ENCODE results near the gene GSDME.

The GSDME gene

DNA sequence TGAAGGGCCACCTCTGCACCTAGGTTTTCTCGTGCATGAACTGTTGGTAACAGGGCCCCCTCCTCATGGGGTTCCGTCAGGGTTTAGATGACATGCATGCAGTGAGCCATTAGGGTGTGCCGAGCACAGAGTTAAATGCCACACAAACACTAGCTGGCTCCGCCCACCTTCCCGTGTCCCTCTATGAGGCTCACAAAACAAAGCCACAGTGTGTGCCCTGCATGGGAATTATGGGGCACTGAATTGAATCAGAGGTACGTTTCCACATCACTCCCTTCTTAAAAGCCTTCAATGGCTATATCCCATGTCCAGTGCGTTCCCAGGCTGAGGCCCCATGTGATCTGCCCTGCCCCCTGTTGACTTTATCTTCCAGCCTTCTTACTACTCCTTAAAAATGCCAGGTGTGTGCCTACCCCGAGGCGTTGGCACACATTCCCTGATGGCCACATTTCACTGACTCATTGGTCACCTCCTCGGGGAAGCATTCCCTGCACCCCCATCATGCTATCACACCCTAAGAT, 35.7 kb downstream of the GSDME start:
- DNase-seq = no peak

DNA sequence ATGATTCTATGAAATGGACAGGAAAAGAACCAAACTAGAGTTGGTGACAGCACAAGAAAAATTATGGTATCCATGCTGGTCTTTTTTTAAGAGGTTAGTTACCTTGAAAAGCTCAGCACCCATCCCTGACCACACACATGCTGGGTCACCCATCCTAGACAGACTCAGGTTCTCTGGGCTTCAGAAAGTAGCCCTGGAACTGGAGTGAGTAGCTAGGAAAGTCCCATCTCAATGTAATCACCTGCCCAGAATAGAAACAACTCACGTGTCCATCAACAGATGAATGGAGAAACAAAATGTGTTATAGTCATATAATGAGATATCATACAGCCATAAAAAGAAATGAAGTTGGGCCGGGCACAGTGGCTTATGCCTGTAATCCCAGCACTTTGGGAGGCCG, 37.0 kb downstream of the GSDME start:
- DNase-seq = no peak

DNA sequence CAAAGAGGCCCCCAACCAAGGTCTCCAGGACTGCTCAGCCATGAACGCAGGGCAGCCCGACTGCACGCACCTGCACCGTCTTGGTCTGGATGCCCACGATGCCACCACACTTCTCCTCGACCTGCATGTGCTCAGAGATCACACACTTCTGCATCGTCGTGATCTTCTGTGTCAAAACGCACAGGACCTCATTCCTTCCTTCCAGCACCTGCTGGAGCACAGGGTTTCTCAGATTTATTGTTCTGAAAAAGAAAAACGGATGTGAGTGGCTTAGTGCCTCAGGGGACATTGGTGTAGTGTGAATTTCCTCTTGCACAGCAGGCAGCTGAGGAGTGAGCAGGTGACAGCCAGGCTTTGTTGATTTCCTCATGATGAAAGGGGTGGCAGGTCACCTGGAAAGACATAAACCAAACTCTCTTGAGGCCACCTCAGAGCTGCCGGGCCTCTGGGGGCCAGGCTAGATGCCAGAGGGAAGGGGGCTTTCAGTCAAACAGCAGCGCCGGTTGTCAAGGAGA, 38.2 kb downstream of the GSDME start:
- DNase-seq = no peak

DNA sequence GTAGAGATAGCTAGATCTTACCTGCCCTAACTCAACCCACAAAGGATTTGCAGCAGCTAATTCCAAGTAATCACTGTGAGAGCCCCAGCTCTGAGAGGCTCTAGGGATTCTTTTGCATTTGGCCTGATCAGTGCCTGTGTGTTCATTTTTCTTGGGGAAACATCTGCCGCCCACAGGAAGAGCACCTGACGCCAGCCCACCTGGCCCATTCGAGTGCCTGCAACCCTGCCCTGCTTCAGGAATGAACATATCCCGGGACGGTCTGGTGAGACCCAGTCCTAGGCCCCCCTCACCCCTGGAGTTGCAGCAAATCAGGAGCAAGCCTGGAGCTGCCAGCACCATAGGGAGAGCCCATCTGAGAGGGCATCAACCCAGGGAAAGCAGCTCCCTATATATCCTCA, 38.8 kb downstream of the GSDME start:
- DNase-seq = no peak

DNA sequence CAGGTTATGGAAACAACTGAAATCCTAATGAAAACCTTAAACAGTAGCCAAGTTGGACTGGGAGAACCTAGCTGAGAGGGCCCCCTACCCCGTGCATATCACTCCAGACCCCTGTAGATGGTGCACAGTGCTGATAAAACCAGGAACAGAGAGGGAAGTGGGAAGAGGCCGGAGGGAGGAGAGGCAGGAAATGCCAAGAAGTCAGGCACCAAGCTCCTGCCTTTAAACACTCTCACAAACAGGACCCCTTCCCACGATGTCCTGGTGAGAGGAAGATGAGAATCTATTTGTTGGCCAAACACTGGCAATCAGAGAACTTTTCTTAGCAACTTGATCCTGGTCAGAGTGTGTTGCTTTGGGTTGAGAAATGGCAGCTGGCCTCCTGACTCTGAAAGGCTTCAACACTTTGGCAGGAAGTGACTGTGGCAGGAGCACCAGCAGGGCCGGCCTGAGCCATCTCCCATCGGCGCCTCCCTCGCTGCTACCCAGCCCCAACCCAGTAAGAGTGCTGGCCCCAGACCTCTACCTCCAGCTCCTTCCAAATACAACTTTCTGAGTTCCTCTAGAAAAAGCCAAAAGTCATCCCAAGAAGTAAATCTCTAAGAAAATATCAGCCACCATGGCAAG, 39.5 kb downstream of the GSDME start:
- no peak for DNase-seq

DNA sequence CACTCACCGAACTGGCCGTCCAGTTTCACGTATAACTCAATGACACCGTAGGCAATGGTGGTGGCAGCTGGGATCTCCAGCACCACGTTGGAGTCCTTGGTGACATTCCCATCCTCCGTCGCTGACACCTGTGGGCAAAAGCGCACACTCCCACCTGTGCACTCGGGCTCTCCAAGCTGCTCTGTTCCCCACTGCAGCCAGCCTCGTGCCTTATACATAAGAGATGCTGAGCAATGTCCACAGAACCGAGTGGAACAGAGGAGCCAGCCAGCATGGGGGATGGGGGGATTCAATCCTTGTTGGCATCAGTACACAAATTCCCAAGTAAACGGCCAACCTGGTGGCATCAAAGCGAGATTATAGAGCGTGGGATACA, 40.0 kb downstream of the GSDME start:
- no peak for DNase-seq

DNA sequence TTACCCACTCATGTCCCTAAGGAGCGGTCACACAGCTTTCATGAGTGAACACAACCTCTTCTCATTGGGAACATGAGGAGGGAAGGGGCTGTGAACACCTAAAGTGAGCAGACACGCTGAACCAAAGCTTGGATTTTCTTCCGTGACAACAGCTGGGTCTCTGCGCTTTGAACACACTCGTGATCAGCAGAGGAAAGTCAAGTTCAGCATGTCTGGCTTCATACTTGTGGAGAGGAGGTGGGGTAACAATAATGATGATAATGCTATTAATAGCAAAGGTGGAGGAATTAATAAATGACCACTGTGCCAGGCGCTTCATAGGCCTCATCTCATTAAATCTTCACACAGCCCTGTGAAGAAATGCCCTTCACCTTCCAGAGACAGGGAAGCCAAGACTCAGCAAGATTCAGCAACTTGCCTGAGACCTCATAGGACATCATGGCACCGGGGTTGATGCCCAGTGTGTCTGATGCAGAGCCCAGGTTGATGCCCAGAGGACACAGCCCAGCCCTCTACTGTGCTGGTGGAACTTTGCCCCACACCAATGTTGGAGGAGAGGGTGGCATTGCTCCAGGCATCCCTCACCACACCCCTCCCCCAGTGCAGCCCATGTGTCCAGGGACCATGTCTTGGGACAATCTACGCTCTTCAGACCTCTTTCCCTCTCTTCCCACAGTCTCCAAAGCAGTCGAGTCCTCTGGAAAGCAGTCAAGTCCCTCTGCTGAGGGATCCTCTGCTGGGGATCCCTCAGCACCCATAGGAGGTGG, 40.6 kb downstream of the GSDME start:
- no peak for DNase-seq

DNA sequence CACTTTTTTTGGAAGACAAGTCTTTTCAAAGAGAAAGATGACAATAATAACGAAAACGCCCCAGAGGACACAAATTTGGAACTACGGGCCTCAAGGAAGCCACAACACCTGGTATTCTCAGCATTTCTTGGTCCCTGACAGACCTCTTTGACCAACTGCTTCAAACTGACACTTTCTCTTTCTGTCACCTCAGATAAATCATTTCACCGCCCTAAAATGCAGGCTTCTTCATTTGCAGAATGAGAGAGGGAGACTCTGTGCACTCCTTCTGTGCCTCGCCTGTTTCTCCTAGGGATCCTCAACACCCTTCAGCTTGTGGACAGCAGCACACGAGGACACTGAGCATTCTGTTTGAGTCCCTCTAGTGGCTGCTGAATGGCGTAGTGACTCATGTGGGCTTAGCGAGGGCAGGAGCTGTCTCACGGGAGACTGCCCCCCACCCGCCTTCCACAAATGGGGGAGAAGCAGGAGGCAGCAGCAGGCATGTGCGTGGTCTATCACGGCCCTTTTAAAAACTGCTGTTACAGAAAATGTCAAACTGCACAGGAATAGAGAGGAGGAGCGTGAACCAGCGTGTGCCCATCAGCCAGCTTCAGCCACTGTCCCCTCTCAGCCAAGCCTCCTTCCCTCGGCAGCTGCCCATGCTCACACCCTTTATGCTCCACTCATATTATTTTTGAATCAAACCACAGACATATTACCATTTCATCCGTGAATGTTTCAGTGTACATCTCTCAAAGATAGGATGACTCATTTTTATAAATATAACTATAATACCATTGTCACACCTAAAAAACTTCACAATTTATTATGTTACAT, 41.4 kb downstream of the GSDME start:
- peak in 1 of 5 experiments; percentile 43 for DNase-seq

DNA sequence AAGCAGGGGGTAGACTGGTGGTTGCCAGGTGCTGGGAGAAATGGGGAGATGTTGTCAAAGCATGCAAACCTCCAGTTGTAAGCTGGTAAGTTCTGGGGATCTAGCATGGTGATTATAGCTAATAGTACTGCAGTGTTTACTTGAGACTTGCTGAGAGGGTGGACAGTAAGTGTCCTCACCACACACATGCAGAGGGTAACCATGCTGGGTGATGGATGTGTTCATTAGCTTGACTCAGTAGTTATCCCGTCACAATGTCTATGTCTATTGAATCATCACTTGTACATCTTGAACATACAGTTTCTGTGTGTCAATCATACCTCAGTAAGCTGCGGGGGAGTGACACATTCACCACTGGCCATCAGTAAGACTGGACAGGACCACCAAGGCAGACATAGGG, 42.1 kb downstream of the GSDME start:
- no peak for DNase-seq

DNA sequence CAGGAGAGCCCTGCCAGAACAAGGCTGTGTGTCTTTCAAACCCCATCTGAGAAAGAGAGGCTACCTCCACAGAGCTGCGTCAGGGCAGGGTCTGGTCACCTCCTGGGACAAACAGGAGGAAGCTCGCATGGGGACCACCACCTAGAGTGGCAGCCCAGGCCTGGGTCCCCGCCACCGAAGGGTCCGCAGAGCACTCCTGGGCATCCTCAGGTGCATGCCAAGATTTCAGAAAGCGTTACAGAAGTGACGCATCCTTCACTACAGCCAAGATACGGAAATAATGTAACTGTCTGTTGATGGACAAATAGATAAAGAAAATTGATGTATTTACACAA, 42.6 kb downstream of the GSDME start:
- no peak for DNase-seq

DNA sequence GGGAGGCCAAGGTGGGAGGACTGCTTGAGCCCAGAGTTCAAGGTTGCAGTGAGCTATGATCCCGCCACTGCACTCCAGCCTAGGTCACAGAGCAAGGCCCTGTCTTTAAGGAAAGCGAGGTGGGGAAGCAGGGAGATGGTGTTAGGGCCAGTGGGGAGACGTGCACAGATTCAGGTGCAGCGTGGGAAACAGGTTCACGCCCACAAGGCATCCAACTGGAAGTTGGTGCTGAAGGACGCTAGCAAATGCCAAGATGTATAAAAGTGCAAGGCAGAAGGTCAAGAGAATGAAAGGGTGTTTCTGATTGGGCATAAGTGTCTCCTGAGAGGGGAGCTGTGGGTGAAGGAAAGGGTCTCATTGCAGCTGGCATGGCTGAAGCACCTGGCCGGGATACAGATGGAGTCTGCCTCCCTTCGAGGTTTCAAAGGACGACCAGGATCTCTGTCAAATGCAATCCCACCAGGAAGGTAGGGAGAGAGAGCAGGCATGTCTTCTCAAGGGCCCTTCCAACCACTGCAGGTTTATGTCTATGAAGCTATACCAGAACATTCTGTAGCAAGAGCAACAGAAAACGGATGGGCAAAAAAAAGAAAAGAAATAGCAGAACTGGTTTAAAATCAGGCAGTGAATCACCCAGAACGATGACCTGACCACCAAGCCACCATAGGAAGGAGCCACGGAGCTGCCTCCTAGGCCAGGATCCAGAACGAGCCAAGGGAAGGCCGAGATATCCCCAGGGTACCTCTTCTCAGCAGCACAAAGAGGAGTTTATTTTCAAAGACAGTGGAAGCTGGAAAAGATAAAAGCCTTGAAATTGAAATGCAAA, 43.2 kb downstream of the GSDME start:
- DNase-seq = no peak

DNA sequence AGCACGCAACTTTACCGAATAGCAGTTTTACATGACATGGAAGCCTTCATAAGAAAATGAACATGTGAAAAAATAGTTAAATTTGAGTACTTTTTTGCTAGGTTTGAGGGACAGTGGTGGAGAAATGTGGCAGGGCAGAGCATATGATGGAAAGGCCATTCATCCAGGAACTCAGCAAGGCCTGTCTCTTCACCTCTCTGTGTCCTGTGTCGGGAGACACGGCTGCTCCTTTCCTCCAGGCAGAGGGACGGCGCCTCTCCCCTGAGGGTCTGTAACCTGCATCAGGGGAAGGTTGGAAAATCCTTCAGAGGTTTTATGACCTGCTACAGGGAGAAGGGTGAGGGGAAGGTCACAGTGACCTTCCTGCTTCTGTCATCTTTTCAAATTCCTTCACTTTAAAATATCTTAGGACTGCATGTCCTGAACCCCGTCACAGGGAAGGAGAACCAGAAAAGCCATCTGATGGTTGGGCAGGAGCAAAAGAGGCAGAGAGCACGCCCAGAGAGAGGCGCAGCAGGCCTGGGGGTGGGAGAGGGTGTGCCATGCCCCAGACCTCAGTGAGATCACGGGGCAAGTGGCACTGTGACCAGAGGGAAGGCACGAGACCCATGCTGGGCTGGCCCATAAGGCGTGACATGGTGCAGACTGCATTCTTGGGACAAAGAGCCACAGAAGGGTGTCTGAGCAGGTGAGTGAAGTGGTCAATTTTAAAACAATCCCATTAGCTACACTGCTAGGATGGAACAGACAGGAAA, 44.0 kb downstream of the GSDME start:
- DNase-seq = no peak

DNA sequence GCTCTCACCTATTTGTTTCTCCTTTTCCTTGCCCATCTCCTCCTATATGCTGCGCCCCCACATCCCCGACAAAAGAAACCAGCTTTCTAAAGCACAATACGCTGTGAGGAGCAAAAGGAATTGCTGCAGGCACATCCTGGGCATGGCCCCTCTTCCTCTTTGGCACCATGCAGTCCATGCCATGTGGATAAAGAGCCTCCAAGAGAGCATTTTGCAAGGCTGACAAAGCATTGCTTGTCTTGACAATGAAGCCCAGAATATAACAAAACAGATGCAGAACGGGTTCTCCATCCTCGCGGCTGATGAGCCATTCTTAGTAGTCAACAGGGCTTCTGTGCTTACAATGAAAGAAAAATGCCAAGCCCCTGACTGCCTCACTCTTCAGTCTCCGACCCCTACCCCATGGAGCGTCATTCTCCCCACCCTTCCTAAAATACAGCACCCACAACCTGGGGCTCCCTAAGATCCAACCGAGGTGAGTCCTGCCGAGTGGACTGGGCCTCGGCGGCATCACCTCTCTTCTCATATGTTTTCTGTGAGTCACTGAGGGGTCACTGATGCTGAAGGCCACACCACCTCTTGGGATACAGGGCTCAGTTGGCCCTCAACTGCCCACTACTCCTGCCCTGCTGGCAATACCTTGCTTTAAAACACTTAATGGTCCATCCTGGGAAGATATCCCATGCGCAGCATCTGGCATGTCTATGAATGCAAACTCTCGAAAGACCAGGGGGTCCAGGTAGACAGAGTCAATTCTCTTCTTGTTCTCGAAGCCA, 47.5 kb downstream of the GSDME start:
- no peak for DNase-seq

DNA sequence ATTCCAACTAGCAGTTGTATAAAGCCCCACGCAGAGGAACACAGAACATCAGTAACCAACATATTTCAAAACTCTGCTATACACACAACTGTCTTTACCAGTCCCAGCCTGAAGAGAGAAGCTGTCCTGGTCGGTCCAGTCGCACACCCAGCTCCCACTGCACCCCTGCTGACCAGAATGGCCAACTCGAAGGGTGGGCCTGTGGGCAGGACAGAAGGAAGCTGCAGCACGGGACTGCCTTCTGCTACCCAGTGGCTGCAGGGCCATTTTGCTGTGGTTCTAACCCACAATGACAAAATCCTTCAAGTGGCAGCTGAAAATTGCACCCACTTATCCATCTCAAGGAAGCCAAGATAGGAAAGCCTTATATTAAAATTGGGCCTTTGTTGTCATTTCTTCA, 48.2 kb downstream of the GSDME start:
- no peak for DNase-seq

DNA sequence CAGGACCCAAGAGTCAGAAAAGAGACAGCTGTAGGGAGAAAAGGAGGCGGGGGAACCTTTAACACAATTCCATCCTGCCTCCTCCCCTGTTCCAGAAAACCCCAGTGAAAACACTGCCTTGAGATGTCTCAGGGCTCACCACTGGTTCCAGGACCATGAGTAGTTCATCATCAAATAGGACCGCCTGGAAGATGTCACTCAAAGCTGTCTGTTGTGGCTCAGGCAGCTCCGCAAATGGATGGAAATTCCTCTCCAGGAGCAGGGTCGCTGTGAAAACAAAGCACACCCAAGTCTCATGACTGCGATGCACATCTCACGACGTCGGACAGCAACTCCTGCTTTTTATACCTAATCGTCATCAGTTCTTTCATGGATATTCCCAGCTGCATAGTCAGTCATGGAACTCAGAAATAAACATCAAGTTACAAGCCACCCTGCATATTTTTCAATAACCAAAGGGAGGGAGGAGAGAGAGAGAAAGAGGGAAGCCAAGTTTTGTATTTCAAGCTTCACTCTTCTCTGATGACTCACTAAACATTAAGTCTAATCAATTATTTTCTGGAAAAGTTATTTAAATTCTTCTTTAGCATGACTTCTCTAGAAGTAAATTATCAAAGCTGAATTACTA, 49.2 kb downstream of the GSDME start:
- no peak for DNase-seq

DNA sequence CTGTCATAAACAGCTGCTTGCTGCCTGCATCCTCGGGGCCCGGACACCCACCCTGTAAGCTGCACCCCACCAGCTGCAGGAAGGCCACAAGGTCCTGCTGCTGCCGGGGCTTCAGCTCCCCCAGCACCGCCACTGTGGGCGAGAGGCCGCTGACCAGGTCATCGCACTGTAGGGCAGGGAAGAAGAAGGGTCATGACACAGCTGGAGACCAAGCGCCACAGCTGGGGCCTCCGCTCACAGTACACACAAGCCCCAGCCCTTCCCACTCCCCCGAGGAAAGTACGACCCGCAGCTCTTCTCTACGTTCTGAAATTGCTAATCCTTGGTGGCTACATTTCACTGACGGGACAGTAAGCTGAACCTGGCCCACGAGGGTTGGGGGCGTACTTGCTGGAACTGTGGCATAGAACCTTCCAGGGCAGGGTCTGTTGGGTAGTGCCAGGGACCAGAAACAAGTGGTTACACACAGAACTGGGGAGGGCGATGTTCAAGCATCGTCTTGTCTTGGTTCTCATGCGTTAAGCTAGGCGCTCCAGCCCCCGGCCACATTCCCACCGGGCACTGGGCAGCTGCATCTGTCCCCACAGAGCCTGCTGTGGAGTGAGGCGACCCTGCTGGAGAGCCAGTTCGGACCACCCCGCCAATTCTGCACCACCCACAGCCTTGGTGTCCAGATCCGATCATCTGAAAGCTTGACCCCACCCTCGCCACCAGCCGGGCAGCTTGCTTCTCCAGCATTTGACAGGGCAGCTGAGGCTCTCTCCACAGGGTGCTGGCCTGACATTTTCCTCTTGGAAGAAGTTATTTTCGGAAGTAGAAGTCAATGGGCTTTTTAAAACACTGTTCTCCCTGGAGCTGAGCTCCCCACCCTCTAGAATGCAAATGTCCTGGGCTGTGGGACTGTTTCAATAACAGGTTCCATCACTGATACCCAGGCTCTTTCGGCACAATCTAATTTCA, 50.8 kb downstream of the GSDME start:
- no peak for DNase-seq

DNA sequence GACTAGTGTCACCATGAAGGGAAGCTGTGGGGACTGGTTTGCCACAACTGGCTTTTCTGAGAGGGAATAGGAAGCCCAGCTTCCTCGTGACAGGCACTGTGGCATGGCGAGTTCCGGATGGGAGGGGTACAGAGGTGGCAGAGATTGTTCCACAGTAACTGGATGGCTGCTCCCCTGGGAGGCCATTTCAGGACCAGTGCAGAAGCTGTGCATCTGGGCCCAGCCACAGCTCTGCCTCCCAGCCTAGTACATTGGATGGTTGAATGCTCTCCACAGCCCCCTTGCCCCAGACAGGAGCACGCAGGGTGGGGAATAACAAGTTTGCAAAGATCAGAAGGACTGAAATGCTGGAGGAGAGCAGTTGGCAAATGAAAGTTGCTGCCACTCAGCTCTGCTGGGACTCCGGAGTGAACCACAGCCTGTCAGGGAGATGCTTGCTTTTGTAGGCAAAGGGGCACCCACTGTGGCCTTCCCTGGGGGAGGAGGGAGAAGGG, 51.8 kb downstream of the GSDME start:
- DNase-seq = no peak

DNA sequence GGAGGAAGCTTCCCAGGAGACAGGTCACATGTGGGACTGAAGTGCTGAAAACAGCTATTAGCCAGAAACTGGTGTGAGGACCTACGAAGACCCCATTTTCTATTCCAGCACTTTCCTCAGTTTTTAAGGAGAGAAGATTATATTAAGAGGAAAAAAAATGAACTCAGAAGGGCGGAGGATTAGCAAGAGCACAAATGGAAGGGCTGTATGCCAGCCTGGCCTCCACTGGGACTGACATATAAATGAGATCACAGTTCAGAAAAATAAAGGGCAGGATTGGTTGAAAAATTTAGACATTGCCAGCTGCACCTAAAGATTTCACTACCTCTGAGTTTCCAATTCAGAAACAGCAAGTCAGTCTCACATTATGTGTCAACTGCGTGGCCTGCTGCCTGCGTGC, 53.0 kb downstream of the GSDME start:
- DNase-seq = no peak

DNA sequence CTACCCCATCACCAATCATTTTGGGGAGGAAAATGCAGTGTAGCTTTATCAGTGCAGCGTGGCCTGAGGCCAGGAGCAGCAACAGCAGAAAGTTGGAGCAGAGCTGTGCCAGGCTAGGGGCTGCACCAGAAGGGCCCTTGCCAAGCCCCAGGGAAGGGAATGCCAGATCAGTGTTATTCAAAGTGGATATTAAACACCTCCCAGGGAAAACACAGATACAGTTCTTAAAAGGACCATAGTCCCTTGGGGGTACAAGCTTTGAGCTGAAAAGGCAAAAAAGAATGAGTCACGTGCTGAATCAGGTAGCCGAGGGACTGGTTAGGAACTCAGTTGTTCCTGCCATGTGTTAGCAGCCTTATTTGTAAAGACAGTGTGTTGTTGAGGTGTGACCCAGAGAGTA, 54.0 kb downstream of the GSDME start:
- no peak for DNase-seq

Measured in T-helper 2 cell (primary cell).